ENCODE results near the gene GRK1.
"Not testable (repeated sequence)": the region's sequence is repeated elsewhere in the genome, so short reads cannot be mapped to it uniquely, and the experiment has no call there.

Gene GRK1

GRCh38 chr13:113666951-113667701 is at the start of gene GRK1:
TSS of gene GRK1 (plus strand) at chr13:113667219. CDS start at chr13:113667387, 168 bp downstream.
- peak in 1 of 2 experiments; percentile 48 for DNase-seq
- no peak for TF ChIP-seq GATA1 (IDR thresholded peaks at IDR 0.05; ENCODE audit: low read depth, low read length)
- TF ChIP-seq POLR2A (IDR thresholded peaks at IDR 0.05; ENCODE audit: low read length) = no peak

DNA sequence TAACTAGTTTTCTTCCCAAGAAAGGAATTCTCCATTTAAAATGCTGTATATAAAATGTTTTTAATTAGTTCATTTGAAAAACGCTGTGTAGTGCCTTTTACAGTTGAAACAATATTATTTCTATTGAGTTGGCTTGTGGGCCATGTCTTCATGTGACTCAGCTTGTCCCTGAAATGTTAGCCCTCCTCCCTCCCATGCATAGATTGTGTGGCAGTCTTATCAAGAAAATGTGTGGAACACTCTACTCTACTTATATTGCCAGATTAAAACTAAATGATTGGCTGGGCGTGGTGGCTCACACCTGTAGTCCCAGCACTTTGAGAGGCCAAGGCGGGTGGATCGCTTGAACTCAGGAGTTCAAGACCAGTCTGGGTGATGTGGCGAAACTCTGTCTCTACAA is 49.1 kb upstream of the GRK1 start:
- TF ChIP-seq GATA1 (IDR thresholded peaks at IDR 0.05; ENCODE audit: low read depth, low read length) (no peak), POLR2A (IDR thresholded peaks at IDR 0.05; ENCODE audit: low read length) (no peak)

GRCh38 chr13:113618455-113618854 is 48.6 kb upstream of the GRK1 start:
- TF ChIP-seq POLR2A (IDR thresholded peaks at IDR 0.05; ENCODE audit: low read length) = no peak
- no peak for TF ChIP-seq GATA1 (IDR thresholded peaks at IDR 0.05; ENCODE audit: low read depth, low read length)

More for the DNA sequence above, 49.1 kb upstream of the GRK1 start:
- peak; percentile 15 to 22 for DNase-seq

DNA sequence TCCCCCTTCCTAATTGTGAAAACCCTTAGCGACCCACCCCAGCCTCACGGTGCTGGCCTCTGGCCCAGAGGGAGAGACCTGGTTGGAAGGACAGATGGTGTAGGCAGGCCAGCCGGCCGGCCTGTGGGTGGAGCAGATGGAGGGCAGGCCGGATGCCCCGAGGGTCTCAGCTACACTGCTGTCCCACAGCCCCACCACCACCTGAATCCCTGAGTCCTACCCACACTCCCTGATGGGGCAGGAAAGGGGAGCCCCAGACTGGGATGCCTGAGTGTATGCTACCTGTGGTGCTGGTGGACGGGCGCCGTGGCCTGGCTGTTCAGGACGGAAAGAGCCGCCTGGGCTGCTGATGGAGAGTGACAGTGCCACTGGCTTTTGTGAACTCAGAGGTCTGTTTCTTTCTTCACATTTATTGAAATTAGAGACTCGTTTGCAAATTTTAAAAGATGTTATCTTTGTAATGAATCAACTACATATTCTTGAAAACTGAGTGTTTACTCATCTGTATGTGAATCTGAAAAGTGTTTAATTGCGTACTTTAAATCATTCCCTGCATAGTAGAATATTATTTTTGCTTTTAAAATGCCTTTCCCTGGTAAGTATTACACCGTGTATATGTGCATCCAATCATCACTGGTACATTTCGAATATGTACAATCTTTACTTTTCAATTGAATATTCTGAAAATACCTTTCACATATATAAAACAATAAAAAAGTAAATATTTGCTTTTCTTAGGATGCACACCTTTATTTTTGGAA is 46.8 kb upstream of the GRK1 start:
- no peak for DNase-seq
- TF ChIP-seq GATA1 (IDR thresholded peaks at IDR 0.05; ENCODE audit: low read depth, low read length) = no peak
- TF ChIP-seq POLR2A (IDR thresholded peaks at IDR 0.05; ENCODE audit: low read length) = no peak

More at GRCh38 chr13:113618455-113618854, 48.6 kb upstream of the GRK1 start:
- DNase-seq = no peak

- no peak for DNase-seq
- no peak for TF ChIP-seq GATA1 (IDR thresholded peaks at IDR 0.05; ENCODE audit: low read depth, low read length)
- no peak for TF ChIP-seq POLR2A (IDR thresholded peaks at IDR 0.05; ENCODE audit: low read length)
Observed at GRCh38 chr13:113621046-113621445, 46.0 kb upstream of the GRK1 start.

DNA sequence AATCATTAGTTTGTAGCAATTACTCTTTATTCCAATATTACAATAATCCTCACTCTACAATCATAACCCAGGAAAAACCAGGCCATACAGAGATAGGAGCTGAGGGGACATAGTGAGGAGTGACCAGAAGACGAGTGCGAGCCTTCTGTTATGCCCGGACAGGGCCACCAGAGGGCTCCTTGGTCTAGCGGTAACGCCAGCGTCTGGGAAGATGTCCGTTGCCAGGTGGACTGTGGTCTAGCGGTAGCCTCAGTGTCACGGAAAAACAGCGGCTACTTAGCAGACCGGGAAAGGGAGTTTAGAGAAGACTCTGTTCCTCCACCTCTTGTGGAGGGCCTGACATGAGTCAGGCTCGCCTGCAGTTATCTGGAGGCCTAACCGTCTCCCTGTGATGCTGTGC is 45.5 kb upstream of the GRK1 start:
- not testable (repeated sequence) for DNase-seq

DNA sequence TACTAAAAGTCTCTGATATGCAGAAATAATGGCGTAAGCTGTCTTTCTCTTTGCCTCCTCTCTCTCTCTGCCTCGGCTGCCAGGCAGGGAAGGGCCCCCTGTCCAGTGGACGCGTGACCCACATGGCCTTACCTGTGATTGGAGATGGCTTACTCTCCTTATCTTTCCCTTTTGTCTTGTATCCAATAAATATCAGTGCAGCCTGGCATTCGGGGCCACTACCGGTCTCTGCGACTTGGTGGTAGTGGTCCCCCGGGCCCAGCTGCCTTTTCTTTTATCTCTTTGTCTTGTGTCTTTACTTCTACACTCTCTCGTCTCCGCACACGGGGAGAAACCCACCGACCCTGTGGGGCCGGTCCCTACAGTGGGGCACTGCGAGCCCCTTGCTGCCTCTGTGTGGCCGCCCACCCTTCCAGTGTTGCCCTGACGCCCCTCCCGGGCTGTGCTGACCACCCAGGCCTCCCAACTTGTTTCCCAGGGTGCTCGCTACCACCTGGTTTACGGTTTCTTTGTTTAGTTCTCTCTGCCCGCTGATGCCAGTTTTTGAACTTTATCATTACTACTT is 45.0 kb upstream of the GRK1 start:
- not testable (repeated sequence) for DNase-seq

- peak in 1 of 2 experiments; percentile 22 for DNase-seq
- no peak for TF ChIP-seq GATA1 (IDR thresholded peaks at IDR 0.05; ENCODE audit: low read depth, low read length)
- no peak for TF ChIP-seq POLR2A (IDR thresholded peaks at IDR 0.05; ENCODE audit: low read length)
Observed at GRCh38 chr13:113622791-113623490, 44.1 kb upstream of the GRK1 start.

GRCh38 chr13:113623491-113624234 is 43.4 kb upstream of the GRK1 start:
- no peak for TF ChIP-seq POLR2A (IDR thresholded peaks at IDR 0.05; ENCODE audit: low read length)
- TF ChIP-seq GATA1 (IDR thresholded peaks at IDR 0.05; ENCODE audit: low read depth, low read length) = no peak
- DNase-seq = peak; percentile 44 to 59

GRCh38 chr13:113624235-113624587 is 42.8 kb upstream of the GRK1 start:
- TF ChIP-seq GATA1 (IDR thresholded peaks at IDR 0.05; ENCODE audit: low read depth, low read length) = no peak
- no peak for TF ChIP-seq POLR2A (IDR thresholded peaks at IDR 0.05; ENCODE audit: low read length)
- peak in 1 of 2 experiments; percentile 40 for DNase-seq

DNA sequence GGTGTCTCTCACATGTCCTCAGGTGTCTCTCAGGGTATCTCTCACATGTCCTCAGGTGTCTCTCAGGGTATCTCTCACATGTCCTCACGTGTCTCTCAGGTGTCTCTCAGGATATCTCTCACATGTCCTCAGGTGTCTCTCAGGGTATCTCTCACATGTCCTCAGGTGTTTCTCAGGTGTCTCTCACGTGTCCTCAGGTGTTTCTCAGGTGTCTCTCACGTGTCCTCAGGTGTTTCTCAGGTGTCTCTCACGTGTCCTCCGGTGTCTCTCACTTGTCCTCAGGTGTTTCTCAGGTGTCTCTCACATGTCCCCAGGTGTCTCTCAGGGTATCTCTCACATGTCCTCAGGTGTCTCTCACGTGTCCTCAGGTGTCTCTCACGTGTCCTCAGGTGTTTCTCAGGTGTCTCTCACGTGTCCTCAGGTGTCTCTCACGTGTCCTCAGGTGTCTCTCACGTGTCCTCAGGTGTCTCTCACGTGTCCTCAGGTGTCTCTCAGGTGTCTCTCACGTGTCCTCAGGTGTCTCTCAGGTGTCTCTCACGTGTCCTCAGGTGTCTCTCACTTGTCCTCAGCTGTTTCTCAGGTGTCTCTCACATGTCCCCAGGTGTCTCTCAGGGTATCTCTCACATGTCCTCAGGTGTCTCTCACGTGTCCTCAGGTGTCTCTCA is 42.2 kb upstream of the GRK1 start:
- not testable (repeated sequence) for DNase-seq

DNA sequence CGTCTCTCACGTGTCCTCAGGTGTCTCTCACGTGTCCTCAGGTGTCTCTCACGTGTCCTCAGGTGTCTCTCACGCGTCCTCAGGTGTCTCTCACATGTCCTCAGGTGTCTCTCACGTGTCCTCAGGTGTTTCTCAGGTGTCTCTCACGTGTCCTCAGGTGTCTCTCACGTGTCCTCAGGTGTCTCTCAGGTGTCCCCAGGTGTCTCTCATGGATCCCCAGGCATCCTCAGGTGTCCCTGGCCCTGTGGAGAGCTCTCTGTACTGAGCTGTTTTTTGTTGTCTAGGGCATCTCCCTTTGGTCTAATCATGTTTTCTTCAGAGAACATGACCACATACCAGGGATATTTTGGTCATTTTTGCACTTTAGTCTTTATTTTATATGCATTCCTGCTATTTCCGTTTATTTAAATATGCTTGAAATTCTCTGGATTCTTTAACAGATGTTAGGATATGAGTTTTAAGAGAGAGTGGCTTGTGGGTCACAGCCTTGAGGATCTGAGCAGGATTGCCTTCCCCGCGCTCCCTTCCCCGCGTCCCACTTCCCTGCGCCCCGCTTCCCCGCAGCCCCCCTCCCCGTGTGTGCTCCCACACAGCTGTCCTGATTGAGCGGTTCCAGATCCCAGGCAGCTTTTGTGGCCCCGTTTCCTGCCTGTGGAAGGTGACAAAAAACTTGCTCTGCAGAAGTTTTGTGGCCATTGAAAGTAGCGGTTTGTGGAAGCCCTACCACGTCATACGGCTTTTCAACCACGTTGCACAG is 40.9 kb upstream of the GRK1 start:
- TF ChIP-seq POLR2A (IDR thresholded peaks at IDR 0.05; ENCODE audit: low read length) = no peak
- TF ChIP-seq GATA1 (IDR thresholded peaks at IDR 0.05; ENCODE audit: low read depth, low read length) = no peak
- DNase-seq = peak; percentile 20 to 22

Data from erythroblast (primary cell).